Measurements from ENCODE around the gene SYT14. TPM values are rescaled to one million over a fixed set of nuclear protein-coding genes. Genes with fewer than 3 reads are reported as not detected.

The SYT14 gene
- polyA plus RNA-seq, 3 donors: not detected

DNA sequence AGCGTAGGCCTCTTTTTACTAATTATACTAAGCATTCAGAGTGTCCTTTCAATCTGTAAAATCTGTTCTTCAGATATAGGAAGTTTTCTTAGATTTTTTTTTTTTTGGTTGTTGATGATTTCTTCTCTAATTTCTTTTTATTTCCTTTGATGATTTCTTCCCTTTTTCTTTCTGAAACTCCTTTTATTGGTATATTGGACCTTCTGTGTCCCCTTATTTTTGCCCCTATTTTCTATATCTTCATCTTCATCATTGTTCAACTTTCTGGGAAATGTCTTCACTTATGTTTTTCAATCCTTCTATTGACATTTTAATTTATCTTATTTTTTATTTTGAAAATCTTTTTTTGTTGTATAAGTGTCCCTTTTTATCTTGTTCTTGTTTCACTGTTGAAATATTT lies 17.2 kb upstream of the SYT14 start:
- Mint-ChIP-seq H3K9me3 (peaks cover 0 to 7% (median 4%) of the 10 kb centered on the region in 7 donors), H3K36me3 (no peaks in the 10 kb centered on the region), H3K27ac (no peak overlapping the region), H3K4me3 (no peak overlapping the region), H3K4me1 (no peaks in the 10 kb centered on the region), H3K27me3 (ENCODE audit: low read depth in 3 of 3) (no peaks in the 10 kb centered on the region)
- Histone ChIP-seq H4K20me1 (ENCODE audit: insufficient read depth, low read length) (no peaks in the 10 kb centered on the region), H3K79me2 (ENCODE audit: insufficient read depth, low read length) (no peaks in the 10 kb centered on the region), H3K9ac (ENCODE audit: insufficient read depth, low read length, poor library complexity, severe bottlenecking) (no peak overlapping the region), H3K36me3 (replicated peaks in 1 of 2; ENCODE audit: control insufficient read depth in 1 of 2, insufficient read depth in 2 of 2, low read length in 2 of 2) (no peaks in the 10 kb centered on the region), H2AFZ (ENCODE audit: insufficient read depth, low read depth, low read length, poor library complexity, severe bottlenecking) (no peak overlapping the region), H3K27ac (ENCODE audit: low read depth in 1 of 2, low read length in 2 of 2) (no peak overlapping the region), H3K27me3 (ENCODE audit: control insufficient read depth in 2 of 2, insufficient read depth in 2 of 2, low read length in 2 of 2) (no peaks in the 10 kb centered on the region), H3K4me3 (replicated peaks in 1 of 3; ENCODE audit: low read depth in 2 of 3, low read length in 3 of 3) (no peak overlapping the region), H3K4me2 (replicated peaks; ENCODE audit: extremely low read depth, low read length, poor library complexity, severe bottlenecking) (no peak overlapping the region), H3K9me3 (replicated peaks in 1 of 2; ENCODE audit: control insufficient read depth in 1 of 2, insufficient read depth in 1 of 2, low read length in 2 of 2) (no peaks in the 10 kb centered on the region), H3K4me1 (ENCODE audit: control insufficient read depth in 1 of 2, insufficient read depth in 2 of 2, low read length in 2 of 2) (no peaks in the 10 kb centered on the region)
- intact Hi-C loops (cut with micrococcal nuclease): no loop called here
- no peak for DNase-seq
- no peak for TF ChIP-seq CTCF (IDR thresholded peaks at IDR 0.05)
- WGBS (ENCODE audit: insufficient coverage): no CpG with 5 or more reads among the region's 1 CpG

DNA sequence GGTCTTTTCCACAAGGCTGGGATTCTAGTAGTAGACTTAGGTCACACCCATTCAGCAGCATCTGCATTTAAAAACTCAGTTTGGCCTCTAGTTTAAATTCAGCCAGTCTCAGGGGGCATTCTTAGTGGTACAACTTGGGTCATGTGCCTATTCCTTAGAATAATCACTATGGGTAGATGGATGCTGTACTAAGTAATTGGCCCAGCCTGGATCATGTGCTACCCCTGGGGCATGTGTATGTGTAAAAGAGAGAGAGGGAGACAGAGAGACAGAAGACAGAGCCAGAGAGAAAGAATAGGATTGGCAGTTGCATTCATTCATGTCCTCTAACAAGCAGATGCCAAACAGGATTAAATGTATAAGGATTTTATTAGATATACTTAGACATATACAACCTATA lies 13.6 kb upstream of the SYT14 start:
- Histone ChIP-seq H3K9me3 (replicated peaks in 1 of 2; ENCODE audit: control insufficient read depth in 1 of 2, insufficient read depth in 1 of 2, low read length in 2 of 2) (no peaks in the 10 kb centered on the region), H3K4me3 (replicated peaks in 1 of 3; ENCODE audit: low read depth in 2 of 3, low read length in 3 of 3) (no peak overlapping the region), H4K20me1 (ENCODE audit: insufficient read depth, low read length) (no peaks in the 10 kb centered on the region), H3K36me3 (replicated peaks in 1 of 2; ENCODE audit: control insufficient read depth in 1 of 2, insufficient read depth in 2 of 2, low read length in 2 of 2) (no peaks in the 10 kb centered on the region), H3K27me3 (ENCODE audit: control insufficient read depth in 2 of 2, insufficient read depth in 2 of 2, low read length in 2 of 2) (no peaks in the 10 kb centered on the region), H3K79me2 (ENCODE audit: insufficient read depth, low read length) (no peaks in the 10 kb centered on the region), H2AFZ (ENCODE audit: insufficient read depth, low read depth, low read length, poor library complexity, severe bottlenecking) (no peak overlapping the region), H3K4me2 (replicated peaks; ENCODE audit: extremely low read depth, low read length, poor library complexity, severe bottlenecking) (no peak overlapping the region), H3K9ac (ENCODE audit: insufficient read depth, low read length, poor library complexity, severe bottlenecking) (no peak overlapping the region), H3K27ac (ENCODE audit: low read depth in 1 of 2, low read length in 2 of 2) (no peak overlapping the region), H3K4me1 (ENCODE audit: control insufficient read depth in 1 of 2, insufficient read depth in 2 of 2, low read length in 2 of 2) (no peaks in the 10 kb centered on the region)
- no peak for DNase-seq
- intact Hi-C loops (cut with micrococcal nuclease): no loop called here
- Mint-ChIP-seq H3K27me3 (ENCODE audit: low read depth in 3 of 3) (no peaks in the 10 kb centered on the region), H3K27ac (no peak overlapping the region), H3K36me3 (no peaks in the 10 kb centered on the region), H3K4me3 (no peak overlapping the region), H3K4me1 (no peaks in the 10 kb centered on the region), H3K9me3 (peaks cover 0 to 7% (median 4%) of the 10 kb centered on the region in 7 donors)
- TF ChIP-seq CTCF (IDR thresholded peaks at IDR 0.05): no peak

Data from CD14-positive monocyte (primary cell).